ENCODE measurements around the gene ANKRD12. TPM values are rescaled to one million over a fixed set of nuclear protein-coding genes. Genes with fewer than 3 reads are reported as not detected.

Gene ANKRD12
- total and polyA plus RNA-seq, 10 of the 15 experiments (the other 5 are each of a cell fraction or from before 2014, with no cell fraction given), result 5.9 to 45.7 (median 20.2) TPM

DNA sequence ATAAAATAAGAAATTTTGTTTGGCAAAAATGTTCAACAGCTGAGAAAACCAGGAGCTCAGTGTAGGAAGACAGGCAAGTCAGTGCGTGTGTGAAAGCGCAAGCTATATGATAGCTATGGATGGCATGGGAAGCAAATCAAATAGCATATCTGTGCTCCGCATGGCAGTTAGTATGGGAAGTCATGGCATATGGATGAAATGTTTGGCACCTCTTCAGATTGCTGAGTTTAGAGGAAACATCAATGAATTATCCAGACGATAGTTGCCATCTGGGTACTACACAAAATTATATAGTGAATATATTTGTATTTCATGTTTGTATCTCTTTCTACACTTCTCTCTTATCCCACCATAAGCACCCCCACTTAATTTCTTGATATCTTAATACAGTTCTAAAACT lies 112.1 kb downstream of the ANKRD12 start (continued):
- TF ChIP-seq, protein P1, sequence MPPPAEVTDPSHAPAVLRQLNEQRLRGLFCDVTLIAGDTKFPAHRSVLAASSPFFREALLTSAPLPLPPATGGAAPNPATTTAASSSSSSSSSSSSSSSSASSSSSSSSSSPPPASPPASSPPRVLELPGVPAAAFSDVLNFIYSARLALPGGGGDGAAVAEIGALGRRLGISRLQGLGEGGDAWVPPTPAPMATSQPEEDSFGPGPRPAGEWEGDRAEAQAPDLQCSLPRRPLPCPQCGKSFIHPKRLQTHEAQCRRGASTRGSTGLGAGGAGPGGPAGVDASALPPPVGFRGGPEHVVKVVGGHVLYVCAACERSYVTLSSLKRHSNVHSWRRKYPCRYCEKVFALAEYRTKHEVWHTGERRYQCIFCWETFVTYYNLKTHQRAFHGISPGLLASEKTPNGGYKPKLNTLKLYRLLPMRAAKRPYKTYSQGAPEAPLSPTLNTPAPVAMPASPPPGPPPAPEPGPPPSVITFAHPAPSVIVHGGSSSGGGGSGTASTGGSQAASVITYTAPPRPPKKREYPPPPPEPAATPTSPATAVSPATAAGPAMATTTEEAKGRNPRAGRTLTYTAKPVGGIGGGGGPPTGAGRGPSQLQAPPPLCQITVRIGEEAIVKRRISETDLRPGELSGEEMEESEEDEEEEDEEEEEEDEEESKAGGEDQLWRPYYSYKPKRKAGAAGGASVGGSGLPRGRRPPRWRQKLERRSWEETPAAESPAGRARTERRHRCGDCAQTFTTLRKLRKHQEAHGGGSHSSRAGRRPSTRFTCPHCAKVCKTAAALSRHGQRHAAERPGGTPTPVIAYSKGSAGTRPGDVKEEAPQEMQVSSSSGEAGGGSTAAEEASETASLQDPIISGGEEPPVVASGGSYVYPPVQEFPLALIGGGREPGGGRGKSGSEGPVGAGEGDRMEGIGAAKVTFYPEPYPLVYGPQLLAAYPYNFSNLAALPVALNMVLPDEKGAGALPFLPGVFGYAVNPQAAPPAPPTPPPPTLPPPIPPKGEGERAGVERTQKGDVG (CRISPR knock-in tag; IDR thresholded peaks at IDR 0.05), result no peak
- TF ChIP-seq SP1 (IDR thresholded peaks at IDR 0.05; ENCODE audit: low read depth, low read length), result no peak
- no peak for TF ChIP-seq MEF2B (IDR thresholded peaks at IDR 0.05; ENCODE audit: partially characterized antibody, poor library complexity, severe bottlenecking)
- no peak for TF ChIP-seq CBX3 (IDR thresholded peaks at IDR 0.05; ENCODE audit: borderline replicate concordance, low read depth)
- TF ChIP-seq NBN (IDR thresholded peaks at IDR 0.05), result no peak

DNA sequence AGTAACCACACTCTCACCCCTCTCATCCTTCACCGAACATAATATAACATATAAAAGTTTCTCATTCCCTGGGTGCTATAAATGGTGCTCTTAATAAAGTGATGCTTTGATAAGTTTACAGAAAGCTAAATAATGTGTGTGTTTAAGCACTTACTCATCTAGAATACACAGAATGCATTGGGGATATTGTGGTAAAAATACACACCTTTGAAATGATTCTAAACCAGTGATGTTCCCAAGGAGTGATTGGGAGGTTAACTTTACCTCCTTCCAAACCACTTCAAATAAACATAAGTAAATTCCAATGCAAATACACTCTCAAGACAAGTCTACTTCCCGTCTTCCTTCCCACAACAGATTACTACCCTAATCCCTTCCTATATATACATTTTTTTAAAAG lies 112.7 kb downstream of the ANKRD12 start:
- CTCF ChIA-PET, result no interaction called here

More for the DNA sequence above, 112.7 kb downstream of the ANKRD12 start:
- intact Hi-C loops (cut with micrococcal nuclease; ENCODE audit: unreplicated experiment), result loop anchor here (10.0 kb wide), 1 partner anchor 226 kb away; the partner anchor contains the start of gene RALBP1
- in situ Hi-C loops (cut with MboI), result no loop called here
- H3K9ac ChIP-seq (ENCODE audit: control insufficient read depth, insufficient read depth, low read length), result no peak overlapping the region
- H3K27me3 ChIP-seq (replicated peaks in 1 of 2; ENCODE audit: control insufficient read depth in 2 of 2, insufficient read depth in 2 of 2, low read length in 1 of 2), result no peaks in the 10 kb centered on the region
- no peaks in the 10 kb centered on the region for H3K9me3 ChIP-seq (replicated peaks; ENCODE audit: control insufficient read depth, insufficient read depth, low read length)
- H3K4me3 ChIP-seq, result no peak overlapping the region
- no peaks in the 10 kb centered on the region for H3K4me1 ChIP-seq (ENCODE audit: control insufficient read depth, insufficient read depth, low read length)
- SMC1A ChIA-PET (ENCODE audit: uncharacterized antibody, unreplicated experiment), result interaction anchor here (0.6 kb wide), 1 partner anchor 210 kb away, joined by 3 read pairs; no protein-coding TSS in a partner anchor
- no peak overlapping the region for H2AFZ ChIP-seq (ENCODE audit: control insufficient read depth, low read depth, low read length)
- TF ChIP-seq BHLHE40 (IDR thresholded peaks at IDR 0.05; ENCODE audit: borderline replicate concordance in 1 of 2, low read depth in 2 of 2, low read length in 1 of 2) (no peak), IKZF2 (IDR thresholded peaks at IDR 0.05) (no peak)
- DNase-seq (ENCODE audit: low read depth, low spot score) (no peak), ATAC-seq (no peak), FAIRE-seq (no peak)
- POLR2A ChIA-PET, result no interaction called here
- H3K79me2 ChIP-seq (ENCODE audit: control insufficient read depth, insufficient read depth, low read length), result no peaks in the 10 kb centered on the region
- no TSS peak for BruUV-seq (replicated peaks)
- RAD21 ChIA-PET (ENCODE audit: unreplicated experiment), result no interaction called here
- no peaks in the 10 kb centered on the region; a peak in 1 of 4 replicates for H3K36me3 ChIP-seq (ENCODE audit: control insufficient read depth in 2 of 2, insufficient read depth in 2 of 2, low read length in 1 of 2)
- WGBS (ENCODE audit: insufficient coverage, insufficient replicate concordance, low lambda C conversion rate, missing lambda C conversion rate), result 97% methylated on average over 2 of the region's 2 CpGs
- no peak overlapping the region for H3K4me2 ChIP-seq (ENCODE audit: control insufficient read depth, insufficient read depth)
- no peaks in the 10 kb centered on the region for H4K20me1 ChIP-seq (ENCODE audit: control insufficient read depth, insufficient read depth)
- H3K27ac ChIP-seq (ENCODE audit: control insufficient read depth, insufficient read depth), result no peak overlapping the region

Measured in GM12878 (cell line).